ENCODE data around the gene DRC1.

DNA sequence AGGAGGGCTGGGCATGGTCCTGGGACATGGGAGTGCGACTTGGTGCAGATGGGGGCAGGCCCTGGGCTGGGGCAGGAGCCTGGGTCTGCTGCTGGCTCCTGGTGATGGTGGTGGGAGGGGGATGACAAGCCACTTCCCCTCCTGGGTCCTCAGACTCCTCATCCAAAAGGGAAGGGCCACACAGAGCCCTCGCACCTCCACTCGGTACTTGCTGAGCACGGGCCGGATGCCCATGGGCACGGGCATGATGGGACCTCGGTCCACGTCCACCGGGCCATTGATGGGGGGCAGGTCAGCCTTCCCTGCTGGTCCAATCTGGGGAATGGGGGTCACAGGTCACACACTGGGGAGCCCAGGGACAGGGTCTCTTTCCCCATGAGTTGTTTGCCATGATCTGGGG lies 72.1 kb downstream of the DRC1 start:
- TF ChIP-seq, protein P1, sequence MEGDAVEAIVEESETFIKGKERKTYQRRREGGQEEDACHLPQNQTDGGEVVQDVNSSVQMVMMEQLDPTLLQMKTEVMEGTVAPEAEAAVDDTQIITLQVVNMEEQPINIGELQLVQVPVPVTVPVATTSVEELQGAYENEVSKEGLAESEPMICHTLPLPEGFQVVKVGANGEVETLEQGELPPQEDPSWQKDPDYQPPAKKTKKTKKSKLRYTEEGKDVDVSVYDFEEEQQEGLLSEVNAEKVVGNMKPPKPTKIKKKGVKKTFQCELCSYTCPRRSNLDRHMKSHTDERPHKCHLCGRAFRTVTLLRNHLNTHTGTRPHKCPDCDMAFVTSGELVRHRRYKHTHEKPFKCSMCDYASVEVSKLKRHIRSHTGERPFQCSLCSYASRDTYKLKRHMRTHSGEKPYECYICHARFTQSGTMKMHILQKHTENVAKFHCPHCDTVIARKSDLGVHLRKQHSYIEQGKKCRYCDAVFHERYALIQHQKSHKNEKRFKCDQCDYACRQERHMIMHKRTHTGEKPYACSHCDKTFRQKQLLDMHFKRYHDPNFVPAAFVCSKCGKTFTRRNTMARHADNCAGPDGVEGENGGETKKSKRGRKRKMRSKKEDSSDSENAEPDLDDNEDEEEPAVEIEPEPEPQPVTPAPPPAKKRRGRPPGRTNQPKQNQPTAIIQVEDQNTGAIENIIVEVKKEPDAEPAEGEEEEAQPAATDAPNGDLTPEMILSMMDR (IDR thresholded peaks at IDR 0.05) = no peak
- no peak for TF ChIP-seq POLR2A (IDR thresholded peaks at IDR 0.05)
